Stimulated activated CD8-positive, alpha-beta memory T cell treated with anti-CD3 and anti-CD28 coated beads, Interleukin-4, amount 100 ng/mL, for 24 hours (primary cell): ENCODE results near the gene SCGN.

Experiments used
- DNase-seq: peaks from one replicate; pipeline ENCODE4 v3.0.0-alpha.2; 2020; ENCODE audit warnings: low read depth

The SCGN gene

GRCh38 chr6:25640891-25641290, 11.1 kb upstream of the SCGN start:
- no peak for DNase-seq

GRCh38 chr6:25641377-25641776, 10.6 kb upstream of the SCGN start:
- no peak for DNase-seq

- no peak for DNase-seq
Measured at GRCh38 chr6:25641940-25642666, 9.9 kb upstream of the SCGN start.

GRCh38 chr6:25642667-25643328, 9.2 kb upstream of the SCGN start:
- DNase-seq, result no peak

- DNase-seq, result no peak
Measured at GRCh38 chr6:25645916-25646315, 6.1 kb upstream of the SCGN start.

- no peak for DNase-seq
Measured at GRCh38 chr6:25649611-25650010, 2.4 kb upstream of the SCGN start.

GRCh38 chr6:25655723-25656122, 3.7 kb downstream of the SCGN start:
- no peak for DNase-seq

GRCh38 chr6:25659633-25660368, 7.8 kb downstream of the SCGN start:
- no peak for DNase-seq

GRCh38 chr6:25660512-25660911, 8.5 kb downstream of the SCGN start:
- DNase-seq, result no peak

- DNase-seq, result no peak
Measured at GRCh38 chr6:25661129-25661779, 9.2 kb downstream of the SCGN start.

- no peak for DNase-seq
Measured at GRCh38 chr6:25665455-25665854, 13.4 kb downstream of the SCGN start.

- no peak for DNase-seq
Measured at GRCh38 chr6:25669413-25669812, 17.4 kb downstream of the SCGN start.

- no peak for DNase-seq
Measured at GRCh38 chr6:25670208-25670607, 18.2 kb downstream of the SCGN start.

GRCh38 chr6:25670793-25671513, 18.9 kb downstream of the SCGN start:
- DNase-seq, result no peak

GRCh38 chr6:25671652-25672051, 19.6 kb downstream of the SCGN start:
- no peak for DNase-seq

GRCh38 chr6:25675167-25675566, 23.2 kb downstream of the SCGN start:
- no peak for DNase-seq

GRCh38 chr6:25676775-25677174, 24.8 kb downstream of the SCGN start:
- no peak for DNase-seq

- no peak for DNase-seq
Measured at GRCh38 chr6:25681848-25682247, 29.8 kb downstream of the SCGN start.

GRCh38 chr6:25682324-25682723, 30.3 kb downstream of the SCGN start:
- DNase-seq, result no peak

GRCh38 chr6:25684565-25684964, 32.5 kb downstream of the SCGN start:
- no peak for DNase-seq

GRCh38 chr6:25685251-25685650, 33.2 kb downstream of the SCGN start:
- no peak for DNase-seq

GRCh38 chr6:25685896-25686295, 33.9 kb downstream of the SCGN start:
- no peak for DNase-seq
